H9 (cell line): ENCODE data around the gene SGTA. TPM values are rescaled to one million over a fixed set of nuclear protein-coding genes. Genes with fewer than 3 reads are reported as not detected.

Experiments
- DNase-seq: peaks from one replicate; pipeline ENCODE4 v3.0.0-alpha.2; 2017
- H2AFZ ChIP-seq: one replicate; pipeline ENCODE4 v1.6.1; 2013; ENCODE audit warnings: mild to moderate bottlenecking, low read length, control low read depth, moderate library complexity
- H2AK5ac ChIP-seq: 2 replicates; pipeline ENCODE4 v1.6.1; 2013; ENCODE audit warnings: low read length, control low read depth, mixed read lengths; ENCODE audit not compliant: insufficient read length
- H2BK120ac ChIP-seq: one replicate; pipeline ENCODE4 v1.6.1; 2013; ENCODE audit warnings: low read depth, mild to moderate bottlenecking, low read length, control low read depth, inconsistent platforms; ENCODE audit not compliant: poor library complexity, severe bottlenecking
- H2BK12ac ChIP-seq: 2 replicates; pipeline ENCODE4 v1.6.1; 2013; ENCODE audit warnings: low read length, control low read depth, mixed read lengths, low read depth; ENCODE audit not compliant: insufficient read length
- H2BK15ac ChIP-seq: 2 replicates; pipeline ENCODE4 v1.6.1; 2013; ENCODE audit warnings: low read depth, low read length, control low read depth
- H2BK20ac ChIP-seq: one replicate; pipeline ENCODE4 v1.6.1; 2013; ENCODE audit warnings: low read depth, mild to moderate bottlenecking, low read length, control low read depth, inconsistent platforms; ENCODE audit not compliant: poor library complexity, severe bottlenecking
- H2BK5ac ChIP-seq: 2 replicates; pipeline ENCODE4 v1.6.1; 2013; ENCODE audit warnings: low read length, control low read depth, mixed read lengths; ENCODE audit not compliant: insufficient read length
- H3K14ac ChIP-seq: 2 replicates; pipeline ENCODE4 v1.6.1; 2013; ENCODE audit warnings: low read length, control low read depth; ENCODE audit not compliant: insufficient read depth
- H3K18ac ChIP-seq: 2 replicates; pipeline ENCODE4 v1.6.1; 2013; ENCODE audit warnings: low read depth, mild to moderate bottlenecking, mixed read lengths, low read length, control low read depth; ENCODE audit not compliant: insufficient read length
- H3K23ac ChIP-seq: 2 replicates; pipeline ENCODE4 v1.6.1; 2013; ENCODE audit warnings: low read length, control low read depth, mixed read lengths, low read depth; ENCODE audit not compliant: insufficient read length
- H3K23me2 ChIP-seq: 2 replicates; pipeline ENCODE4 v1.6.1; 2013; ENCODE audit warnings: low read depth, mild to moderate bottlenecking, mixed read lengths, low read length, control low read depth; ENCODE audit not compliant: insufficient read length, poor library complexity, severe bottlenecking
- H3K27ac ChIP-seq: 2 replicates; pipeline ENCODE4 v1.5.1; 2013; ENCODE audit warnings: low read length, control low read depth, mixed read lengths, low read depth; ENCODE audit not compliant: insufficient read length
- H3K27me3 ChIP-seq: 2 replicates; pipeline ENCODE4 v1.6.1; 2013; ENCODE audit warnings: low read length, control low read depth, inconsistent platforms; ENCODE audit not compliant: insufficient read depth
- H3K4ac ChIP-seq: 2 replicates; pipeline ENCODE4 v1.6.1; 2013; ENCODE audit warnings: low read depth, mild to moderate bottlenecking, control low read depth, inconsistent platforms, low read length, moderate library complexity
- H3K4me1 ChIP-seq: 2 replicates; pipeline ENCODE4 v1.6.1; 2013; ENCODE audit warnings: low read length, control low read depth, inconsistent platforms; ENCODE audit not compliant: insufficient read depth
- H3K4me2 ChIP-seq: 2 replicates; pipeline ENCODE4 v1.6.1; 2013; ENCODE audit warnings: low read length, control low read depth, mixed read lengths; ENCODE audit not compliant: insufficient read length, insufficient read depth
- H3K56ac ChIP-seq: 2 replicates; pipeline ENCODE4 v1.6.1; 2013; ENCODE audit warnings: low read depth, mild to moderate bottlenecking, mixed read lengths, low read length, control low read depth; ENCODE audit not compliant: insufficient read length
- H3K79me1 ChIP-seq: 2 replicates; pipeline ENCODE4 v1.6.1; 2013; ENCODE audit warnings: low read depth, mild to moderate bottlenecking, moderate library complexity, low read length, control low read depth, inconsistent platforms; ENCODE audit not compliant: insufficient read depth, poor library complexity, severe bottlenecking
- H3K79me2 ChIP-seq: 2 replicates; pipeline ENCODE4 v1.6.1; 2013; ENCODE audit warnings: low read length, control low read depth, inconsistent platforms; ENCODE audit not compliant: insufficient read depth
- H3K9ac ChIP-seq: 2 replicates; pipeline ENCODE4 v1.6.1; 2013; ENCODE audit warnings: low read length, control low read depth, mixed read lengths; ENCODE audit not compliant: insufficient read length; ENCODE audit errors: extremely low read depth
- H3K9me3 ChIP-seq: one replicate; pipeline ENCODE4 v1.6.1; 2013; ENCODE audit warnings: low read depth, low read length, inconsistent platforms; ENCODE audit not compliant: control insufficient read depth
- H3T11ph ChIP-seq: one replicate; pipeline ENCODE4 v1.6.1; 2013; ENCODE audit warnings: mild to moderate bottlenecking, low read length, control low read depth, inconsistent platforms
- H4K20me1 ChIP-seq: one replicate; pipeline ENCODE4 v1.6.1; 2013; ENCODE audit not compliant: control insufficient read depth, insufficient read length, insufficient read depth
- H4K5ac ChIP-seq: 2 replicates; pipeline ENCODE4 v1.6.1; 2013; ENCODE audit warnings: low read depth, mild to moderate bottlenecking, mixed read lengths, low read length, control low read depth; ENCODE audit not compliant: insufficient read length
- H4K8ac ChIP-seq: replicated peaks from 2 replicates; pipeline ENCODE4 v1.6.1; 2013; ENCODE audit warnings: low read length, control low read depth, mixed read lengths, low read depth; ENCODE audit not compliant: insufficient read length
- H4K91ac ChIP-seq: 2 replicates; pipeline ENCODE4 v1.6.1; 2013; ENCODE audit warnings: low read depth, mild to moderate bottlenecking, moderate library complexity, mixed read lengths, low read length, control low read depth; ENCODE audit not compliant: insufficient read length
- H3K27ac Mint-ChIP-seq, 3 experiments: 2 replicates in 2 of 3; 3 replicates in 1 of 3; pipeline ENCODE4 v1.8.0; 2020 to 2021; ENCODE audit warnings: mixed read lengths in 3 of 3, mild to moderate bottlenecking in 1 of 3, moderate library complexity in 1 of 3
- H3K27me3 Mint-ChIP-seq: 2 replicates; pipeline ENCODE4 v1.8.0; 2021; ENCODE audit warnings: low read depth, mild to moderate bottlenecking, moderate library complexity, mixed read lengths
- H3K36me3 Mint-ChIP-seq, 3 experiments: 2 replicates in 2 of 3; 3 replicates in 1 of 3; pipeline ENCODE4 v1.8.0; 2020 to 2021; ENCODE audit warnings: low read depth in 3 of 3, mixed read lengths in 3 of 3; ENCODE audit not compliant: insufficient read depth in 1 of 3
- H3K4me1 Mint-ChIP-seq, 2 experiments: 2 replicates each; pipeline ENCODE4 v1.8.0; 2020; ENCODE audit warnings: mixed read lengths in 2 of 2
- H3K4me3 Mint-ChIP-seq, 2 experiments: 2 replicates in 1 of 2; 3 replicates in 1 of 2; pipeline ENCODE4 v1.8.0; 2020 to 2021; ENCODE audit warnings: mild to moderate bottlenecking in 2 of 2, mixed read lengths in 2 of 2, moderate library complexity in 1 of 2
- H3K9me3 Mint-ChIP-seq, 2 experiments: 2 replicates in 1 of 2; 3 replicates in 1 of 2; pipeline ENCODE4 v1.8.0; 2020; ENCODE audit warnings: mild to moderate bottlenecking in 2 of 2, mixed read lengths in 2 of 2, moderate library complexity in 1 of 2
- WGBS: extraction: QIAGEN DNeasy Blood & Tissue Kit; methylation state at CpG from one replicate; pipeline ENCODE4 v1.1.7; 2013; ENCODE audit warnings: missing lambda C conversion rate, low lambda C conversion rate, mixed read lengths; ENCODE audit not compliant: insufficient read length; ENCODE audit errors: extremely low coverage; 5-methylcytosine and 5-hydroxymethylcytosine counted together
- total RNA-seq: library from RNA; stranded (reverse); gene quantifications from 2 replicates; pipeline ENCODE4 v1.2.1, GENCODE V29; 2021
- TF ChIP-seq, protein P1 (sequence below): fragments of 200-600 bp; sonication (generic); conservative IDR thresholded peaks from 3 replicates; pipeline ENCODE4 v1.8.0; 2021; ENCODE audit warnings: antibody characterized with exemption, mild to moderate bottlenecking

SGTA gene
- total RNA-seq, 1 experiment from 2014 or later = 102 TPM

DNA sequence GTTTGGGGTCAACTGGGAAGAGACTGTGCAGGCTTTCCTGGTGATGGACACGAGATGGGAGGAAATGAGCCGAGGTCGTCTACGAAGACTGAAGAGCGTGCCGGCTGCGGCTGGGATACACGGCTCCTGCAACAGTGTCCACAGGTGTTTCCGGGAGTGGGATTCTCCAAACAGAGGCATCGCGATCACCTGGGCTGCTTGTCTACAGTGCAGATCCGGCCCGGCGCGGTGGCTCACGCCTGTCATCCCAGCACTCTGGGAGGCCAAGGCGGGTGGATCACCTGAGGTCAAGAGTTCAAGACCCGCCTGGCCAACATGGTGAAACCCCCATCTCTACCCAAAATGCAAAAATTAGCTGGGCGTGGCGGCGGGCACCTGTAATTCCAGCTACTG lies 31.6 kb downstream of the SGTA start:
- H4K8ac ChIP-seq = no peak overlapping the region
- no peak overlapping the region for H2BK120ac ChIP-seq
- Mint-ChIP-seq H3K9me3 (no peaks in the 10 kb centered on the region), H3K36me3 (peaks cover 5 to 37% (median 26%) of the 10 kb centered on the region in 3 experiments; a peak in 6 of 7 replicates), H3K4me1 (no peaks in the 10 kb centered on the region), H3K4me3 (no peak overlapping the region), H3K27me3 (peaks cover 25% of the 10 kb centered on the region), H3K27ac (no peak overlapping the region)
- no peaks in the 10 kb centered on the region for H3K9me3 ChIP-seq
- H4K20me1 ChIP-seq = no peaks in the 10 kb centered on the region
- no peaks in the 10 kb centered on the region for H3K79me1 ChIP-seq
- H3K23ac ChIP-seq = no peak overlapping the region
- H4K5ac ChIP-seq = no peak overlapping the region
- DNase-seq = no peak
- no peak overlapping the region for H2AK5ac ChIP-seq
- H3K79me2 ChIP-seq = no peaks in the 10 kb centered on the region
- WGBS = no CpG with 5 or more reads among the region's 21 CpGs
- H2BK12ac ChIP-seq = no peak overlapping the region
- H3K9ac ChIP-seq = no peak overlapping the region
- H3K18ac ChIP-seq = no peak overlapping the region
- H2BK5ac ChIP-seq = no peak overlapping the region
- H3K56ac ChIP-seq = no peak overlapping the region
- H3K4me2 ChIP-seq = no peak overlapping the region
- no peak overlapping the region for H3K27ac ChIP-seq
- no peak overlapping the region for H3K4ac ChIP-seq
- H2BK20ac ChIP-seq = no peak overlapping the region
- H3K23me2 ChIP-seq = no peaks in the 10 kb centered on the region
- H2AFZ ChIP-seq = no peak overlapping the region
- no peak overlapping the region for H2BK15ac ChIP-seq
- no peak overlapping the region for H3K14ac ChIP-seq
- TF ChIP-seq, protein P1, sequence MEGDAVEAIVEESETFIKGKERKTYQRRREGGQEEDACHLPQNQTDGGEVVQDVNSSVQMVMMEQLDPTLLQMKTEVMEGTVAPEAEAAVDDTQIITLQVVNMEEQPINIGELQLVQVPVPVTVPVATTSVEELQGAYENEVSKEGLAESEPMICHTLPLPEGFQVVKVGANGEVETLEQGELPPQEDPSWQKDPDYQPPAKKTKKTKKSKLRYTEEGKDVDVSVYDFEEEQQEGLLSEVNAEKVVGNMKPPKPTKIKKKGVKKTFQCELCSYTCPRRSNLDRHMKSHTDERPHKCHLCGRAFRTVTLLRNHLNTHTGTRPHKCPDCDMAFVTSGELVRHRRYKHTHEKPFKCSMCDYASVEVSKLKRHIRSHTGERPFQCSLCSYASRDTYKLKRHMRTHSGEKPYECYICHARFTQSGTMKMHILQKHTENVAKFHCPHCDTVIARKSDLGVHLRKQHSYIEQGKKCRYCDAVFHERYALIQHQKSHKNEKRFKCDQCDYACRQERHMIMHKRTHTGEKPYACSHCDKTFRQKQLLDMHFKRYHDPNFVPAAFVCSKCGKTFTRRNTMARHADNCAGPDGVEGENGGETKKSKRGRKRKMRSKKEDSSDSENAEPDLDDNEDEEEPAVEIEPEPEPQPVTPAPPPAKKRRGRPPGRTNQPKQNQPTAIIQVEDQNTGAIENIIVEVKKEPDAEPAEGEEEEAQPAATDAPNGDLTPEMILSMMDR = no peak
- H3K27me3 ChIP-seq = no peaks in the 10 kb centered on the region
- no peaks in the 10 kb centered on the region for H3K4me1 ChIP-seq
- no peak overlapping the region for H4K91ac ChIP-seq
- no peak overlapping the region for H3T11ph ChIP-seq
